Stimulated activated naive CD8-positive, alpha-beta T cell treated with anti-CD3 and anti-CD28 coated beads, Interleukin-15, Interleukin-2, amounts not matched to agents 100 ng/mL and 50 ng/mL, for 24 hours (primary cell): ENCODE measurements around the gene CARS2.
A peak's percentile ranks its signal among the peaks of the same experiment; 100 is the strongest.

ENCODE experiments used
- H3K27ac Mint-ChIP-seq: one replicate; pipeline ENCODE4 v1.8.0; 2021; ENCODE audit warnings: mild to moderate bottlenecking, mixed read lengths
- H3K27me3 Mint-ChIP-seq: one replicate; pipeline ENCODE4 v1.8.0; 2021; ENCODE audit warnings: mixed read lengths
- H3K36me3 Mint-ChIP-seq: one replicate; pipeline ENCODE4 v1.8.0; 2021; ENCODE audit warnings: low read depth, mixed read lengths
- H3K4me1 Mint-ChIP-seq: one replicate; pipeline ENCODE4 v1.8.0; 2021; ENCODE audit warnings: low read depth, mixed read lengths
- H3K4me3 Mint-ChIP-seq: one replicate; pipeline ENCODE4 v1.8.0; 2021; ENCODE audit warnings: mild to moderate bottlenecking, mixed read lengths
- H3K9me3 Mint-ChIP-seq: one replicate; pipeline ENCODE4 v1.8.0; 2021; ENCODE audit warnings: mixed read lengths

CARS2 gene

GRCh38 chr13:110645750-110646149 lies 60.2 kb downstream of the CARS2 start:
- H3K27ac Mint-ChIP-seq = no peak overlapping the region
- peaks cover 50% of the 10 kb centered on the region for H3K36me3 Mint-ChIP-seq
- no peak overlapping the region for H3K4me3 Mint-ChIP-seq
- no peaks in the 10 kb centered on the region for H3K27me3 Mint-ChIP-seq
- no peaks in the 10 kb centered on the region for H3K9me3 Mint-ChIP-seq
- peaks cover 4% of the 10 kb centered on the region for H3K4me1 Mint-ChIP-seq

- H3K4me3 Mint-ChIP-seq = no peak overlapping the region
- H3K27me3 Mint-ChIP-seq = no peaks in the 10 kb centered on the region
- no peaks in the 10 kb centered on the region for H3K9me3 Mint-ChIP-seq
- H3K36me3 Mint-ChIP-seq = peaks cover 52% of the 10 kb centered on the region
- H3K4me1 Mint-ChIP-seq = peaks cover 4% of the 10 kb centered on the region
- H3K27ac Mint-ChIP-seq = no peak overlapping the region
Observed at GRCh38 chr13:110644892-110645521, 60.9 kb downstream of the CARS2 start.

- peaks cover 56% of the 10 kb centered on the region for H3K36me3 Mint-ChIP-seq
- peaks cover 4% of the 10 kb centered on the region for H3K4me1 Mint-ChIP-seq
- H3K9me3 Mint-ChIP-seq = no peaks in the 10 kb centered on the region
- H3K27me3 Mint-ChIP-seq = no peaks in the 10 kb centered on the region
- no peak overlapping the region for H3K27ac Mint-ChIP-seq
- no peak overlapping the region for H3K4me3 Mint-ChIP-seq
Observed at GRCh38 chr13:110643768-110644421, 62.0 kb downstream of the CARS2 start.

GRCh38 chr13:110643324-110643723 lies 62.6 kb downstream of the CARS2 start:
- no peak overlapping the region for H3K27ac Mint-ChIP-seq

GRCh38 chr13:110642291-110642981 lies 63.5 kb downstream of the CARS2 start:
- Mint-ChIP-seq H3K4me1 (peaks cover 4% of the 10 kb centered on the region), H3K9me3 (no peaks in the 10 kb centered on the region), H3K4me3 (no peak overlapping the region), H3K27ac (no peak overlapping the region), H3K27me3 (no peaks in the 10 kb centered on the region), H3K36me3 (peaks cover 53% of the 10 kb centered on the region)

More at GRCh38 chr13:110643324-110643723, 62.6 kb downstream of the CARS2 start:
- peaks cover 57% of the 10 kb centered on the region for H3K36me3 Mint-ChIP-seq
- H3K27me3 Mint-ChIP-seq = no peaks in the 10 kb centered on the region
- peaks cover 4% of the 10 kb centered on the region for H3K4me1 Mint-ChIP-seq
- H3K9me3 Mint-ChIP-seq = no peaks in the 10 kb centered on the region
- H3K4me3 Mint-ChIP-seq = no peak overlapping the region

- peaks cover 61% of the 10 kb centered on the region for H3K36me3 Mint-ChIP-seq
- no peak overlapping the region for H3K4me3 Mint-ChIP-seq
- H3K27ac Mint-ChIP-seq = peak overlapping the region; percentile 77
- H3K9me3 Mint-ChIP-seq = no peaks in the 10 kb centered on the region
- no peaks in the 10 kb centered on the region for H3K27me3 Mint-ChIP-seq
- peaks cover 4% of the 10 kb centered on the region for H3K4me1 Mint-ChIP-seq
Observed at GRCh38 chr13:110641055-110642015, 64.6 kb downstream of the CARS2 start.

GRCh38 chr13:110640591-110641029 lies 65.3 kb downstream of the CARS2 start:
- H3K36me3 Mint-ChIP-seq = peaks cover 63% of the 10 kb centered on the region
- peak overlapping the region; percentile 69 for H3K27ac Mint-ChIP-seq
- H3K4me1 Mint-ChIP-seq = no peaks in the 10 kb centered on the region
- H3K4me3 Mint-ChIP-seq = no peak overlapping the region
- H3K9me3 Mint-ChIP-seq = no peaks in the 10 kb centered on the region
- no peaks in the 10 kb centered on the region for H3K27me3 Mint-ChIP-seq

- Mint-ChIP-seq H3K4me1 (no peaks in the 10 kb centered on the region), H3K4me3 (no peak overlapping the region), H3K9me3 (no peaks in the 10 kb centered on the region), H3K36me3 (peaks cover 63% of the 10 kb centered on the region), H3K27ac (peak overlapping the region; percentile 69), H3K27me3 (no peaks in the 10 kb centered on the region)
Observed at GRCh38 chr13:110639935-110640334, 66.0 kb downstream of the CARS2 start.

GRCh38 chr13:110638814-110639806 lies 66.8 kb downstream of the CARS2 start:
- Mint-ChIP-seq H3K4me1 (no peaks in the 10 kb centered on the region), H3K4me3 (no peak overlapping the region), H3K36me3 (peaks cover 59% of the 10 kb centered on the region), H3K27me3 (no peaks in the 10 kb centered on the region), H3K9me3 (no peaks in the 10 kb centered on the region), H3K27ac (no peak overlapping the region)

GRCh38 chr13:110638257-110638656 lies 67.7 kb downstream of the CARS2 start:
- Mint-ChIP-seq H3K4me3 (no peak overlapping the region), H3K4me1 (no peaks in the 10 kb centered on the region), H3K27me3 (no peaks in the 10 kb centered on the region), H3K36me3 (peaks cover 51% of the 10 kb centered on the region), H3K9me3 (no peaks in the 10 kb centered on the region), H3K27ac (no peak overlapping the region)

- H3K4me1 Mint-ChIP-seq = no peaks in the 10 kb centered on the region
- H3K27ac Mint-ChIP-seq = no peak overlapping the region
- H3K36me3 Mint-ChIP-seq = peaks cover 46% of the 10 kb centered on the region
- no peaks in the 10 kb centered on the region for H3K9me3 Mint-ChIP-seq
- no peak overlapping the region for H3K4me3 Mint-ChIP-seq
- no peaks in the 10 kb centered on the region for H3K27me3 Mint-ChIP-seq
Observed at GRCh38 chr13:110637747-110638146, 68.2 kb downstream of the CARS2 start.

- peaks cover 45% of the 10 kb centered on the region for H3K36me3 Mint-ChIP-seq
Observed at GRCh38 chr13:110637275-110637674, 68.6 kb downstream of the CARS2 start.

GRCh38 chr13:110636701-110637201 lies 69.2 kb downstream of the CARS2 start:
- peaks cover 50% of the 10 kb centered on the region for H3K36me3 Mint-ChIP-seq
- no peaks in the 10 kb centered on the region for H3K9me3 Mint-ChIP-seq

More at GRCh38 chr13:110637275-110637674, 68.6 kb downstream of the CARS2 start:
- no peak overlapping the region for H3K4me3 Mint-ChIP-seq
- H3K27ac Mint-ChIP-seq = no peak overlapping the region
- H3K27me3 Mint-ChIP-seq = no peaks in the 10 kb centered on the region
- no peaks in the 10 kb centered on the region for H3K4me1 Mint-ChIP-seq
- no peaks in the 10 kb centered on the region for H3K9me3 Mint-ChIP-seq

More at GRCh38 chr13:110636701-110637201, 69.2 kb downstream of the CARS2 start:
- Mint-ChIP-seq H3K27ac (no peak overlapping the region), H3K4me1 (peaks cover 3% of the 10 kb centered on the region), H3K27me3 (no peaks in the 10 kb centered on the region), H3K4me3 (no peak overlapping the region)
